Caco-2 (cell line): ENCODE measurements around the gene SPRY1. TPM values are rescaled to one million over a fixed set of nuclear protein-coding genes. Genes with fewer than 3 reads are reported as not detected.

Experiments
- BruUV-seq: library from RNA; stranded (reverse); fragments of 400-500 nt; replicated peaks from 2 replicates; lab custom pipeline; 2021; lab: Mats Ljungman, UMichigan
- CTCF ChIA-PET: fragments of 300-600 bp; sonication (Branson Sonifier 250); formaldehyde crosslinking; loops from one replicate; lab custom pipeline; 2022; ENCODE audit warnings: antibody characterized with exemption; lab: Charles Lee
- POLR2A ChIA-PET: fragments of 300-600 bp; sonication (Branson Sonifier 250); formaldehyde crosslinking; loops from one replicate; lab custom pipeline; 2022; ENCODE audit warnings: antibody characterized with exemption; lab: Charles Lee
- DNase-seq, 2 experiments: peaks; one replicate each; pipeline versions ENCODE4 v3.0.0 to v3.0.0-alpha.2; 2020 to 2022
- H3K27me3 ChIP-seq: replicated peaks from 2 replicates; pipeline ENCODE4 v1.6.0; 2011; ENCODE audit warnings: low read length; ENCODE audit not compliant: control insufficient read depth, insufficient read depth
- H3K36me3 ChIP-seq: 2 replicates; pipeline ENCODE4 v1.5.1; 2011; ENCODE audit warnings: low read length; ENCODE audit not compliant: control insufficient read depth, insufficient read depth
- H3K4me1 ChIP-seq: fragments of 250-450 bp; sonication (Bioruptor Pico); 2 replicates; pipeline ENCODE4 v1.5.1; 2020; ENCODE audit warnings: mild to moderate bottlenecking
- H3K4me3 ChIP-seq: 2 replicates; pipeline ENCODE4 v1.5.1; 2011; ENCODE audit warnings: low read depth, mild to moderate bottlenecking, control low read depth, low read length
- H3K9me3 ChIP-seq: fragments of 250-450 bp; sonication (Bioruptor Pico); 2 replicates; pipeline ENCODE4 v1.5.1; 2020; ENCODE audit warnings: mild to moderate bottlenecking, moderate library complexity
- H3K27ac Mint-ChIP-seq: one replicate; pipeline ENCODE4 v1.8.0; 2022; ENCODE audit warnings: mixed read lengths; ENCODE audit not compliant: unreplicated experiment
- H3K27me3 Mint-ChIP-seq: one replicate; pipeline ENCODE4 v1.8.0; 2022; ENCODE audit warnings: mixed read lengths; ENCODE audit not compliant: insufficient read depth, unreplicated experiment
- H3K36me3 Mint-ChIP-seq: one replicate; pipeline ENCODE4 v1.8.0; 2022; ENCODE audit warnings: mild to moderate bottlenecking, mixed read lengths; ENCODE audit not compliant: insufficient read depth, unreplicated experiment
- H3K4me1 Mint-ChIP-seq: one replicate; pipeline ENCODE4 v1.8.0; 2022; ENCODE audit warnings: low read depth, mixed read lengths; ENCODE audit not compliant: unreplicated experiment
- H3K4me3 Mint-ChIP-seq: one replicate; pipeline ENCODE4 v1.8.0; 2022; ENCODE audit warnings: mild to moderate bottlenecking, moderate library complexity, mixed read lengths; ENCODE audit not compliant: unreplicated experiment
- H3K9me3 Mint-ChIP-seq: one replicate; pipeline ENCODE4 v1.8.0; 2022; ENCODE audit warnings: mixed read lengths; ENCODE audit not compliant: unreplicated experiment
- CTCF ChIP-seq, 2 experiments: fragments of 200-600 bp in 1 of 2; IDR thresholded peaks; 1 replicate in 1 of 2; 2 replicates in 1 of 2; pipeline versions ENCODE4 v1.5.1 to v1.8.0; 2011 to 2022; ENCODE audit warnings: antibody characterized with exemption in 1 of 2, control low read depth in 1 of 2, inconsistent platforms in 1 of 2, low read depth in 1 of 2, low read length in 1 of 2, mild to moderate bottlenecking in 1 of 2, moderate library complexity in 1 of 2; ENCODE audit not compliant: insufficient read depth in 1 of 2, severe bottlenecking in 1 of 2, unreplicated experiment in 1 of 2
- intact Hi-C: fragments of 100-400 bp; cut with micrococcal nuclease; formaldehyde crosslinking; loops from one replicate; pipeline ENCODE4 v1.10.0; 2022; ENCODE audit not compliant: unreplicated experiment
- total RNA-seq: library from RNA; stranded (reverse); gene quantifications from 2 replicates; pipeline ENCODE4 v1.2.3, GENCODE V29; 2022

Gene SPRY1
- total RNA-seq, 1 experiment from 2014 or later, result 23.2 TPM

- ChIA-PET CTCF (no interaction called here), POLR2A (no interaction called here)
- Mint-ChIP-seq H3K9me3 (no peaks in the 10 kb centered on the region), H3K4me1 (peaks cover 7% of the 10 kb centered on the region), H3K36me3 (no peaks in the 10 kb centered on the region), H3K27me3 (no peaks in the 10 kb centered on the region), H3K27ac (no peak overlapping the region), H3K4me3 (no peak overlapping the region)
- no peak for TF ChIP-seq CTCF (IDR thresholded peaks at IDR 0.05; ENCODE audit: insufficient read depth in 1 of 2, low read depth in 1 of 2, low read length in 1 of 2, severe bottlenecking in 1 of 2, unreplicated experiment in 1 of 2)
- no peak for DNase-seq
- no peak overlapping the region for H3K4me3 ChIP-seq
- no peaks in the 10 kb centered on the region for H3K36me3 ChIP-seq
- intact Hi-C loops, result no loop called here
- H3K27me3 ChIP-seq, result no peaks in the 10 kb centered on the region
- no peaks in the 10 kb centered on the region for H3K9me3 ChIP-seq
- H3K4me1 ChIP-seq, result no peaks in the 10 kb centered on the region
- BruUV-seq, result no TSS peak
Measured at GRCh38 chr4:123379392-123379791, 17.2 kb upstream of the SPRY1 start.

DNA sequence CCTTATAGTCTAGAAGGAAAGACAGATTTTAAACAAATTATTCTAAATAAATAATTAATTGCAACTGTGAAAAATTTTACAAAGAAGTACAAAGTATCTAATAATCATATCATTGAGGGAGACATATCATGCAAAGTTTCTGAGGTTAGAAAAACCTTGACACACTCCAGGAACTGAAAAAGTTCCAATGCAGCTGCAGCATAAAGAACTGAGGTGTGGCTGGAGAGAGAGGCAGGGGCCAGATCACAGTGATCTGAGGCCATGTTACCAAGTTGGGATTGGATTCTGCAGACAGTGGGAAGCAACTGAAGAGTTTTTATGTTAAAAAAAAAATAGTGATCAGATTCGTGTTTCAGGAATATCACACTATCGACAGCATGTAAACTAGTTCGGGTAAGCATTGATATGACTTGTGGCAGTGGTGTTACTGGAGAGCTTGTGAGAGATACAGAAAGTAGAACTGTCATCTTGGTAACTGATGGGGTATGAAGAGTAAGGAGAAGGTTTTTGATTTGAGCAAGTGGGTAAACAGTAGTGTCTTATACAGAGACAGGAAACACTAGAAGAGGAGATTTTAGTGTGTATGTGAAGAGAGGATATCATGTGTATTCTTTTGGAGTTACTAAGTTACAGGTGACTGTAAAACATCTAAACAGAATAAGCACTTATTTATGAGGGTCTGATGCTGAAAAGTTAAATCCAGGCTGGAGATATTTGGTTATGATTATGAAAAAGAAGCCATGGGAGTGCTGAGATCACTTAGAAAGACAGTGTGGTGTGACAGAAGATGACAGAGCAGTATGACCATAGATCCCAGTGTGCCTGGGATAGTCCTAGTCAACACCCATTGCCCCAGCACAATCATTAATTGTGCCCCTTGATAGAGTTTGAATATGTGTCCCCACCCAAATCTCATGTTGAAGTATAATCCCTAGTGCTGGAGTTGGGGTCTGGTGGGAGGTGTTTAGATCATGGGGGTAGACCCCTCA lies 15.6 kb upstream of the SPRY1 start:
- Mint-ChIP-seq H3K4me3 (no peak overlapping the region), H3K36me3 (no peaks in the 10 kb centered on the region), H3K27me3 (no peaks in the 10 kb centered on the region), H3K9me3 (no peaks in the 10 kb centered on the region), H3K4me1 (peaks cover 9% of the 10 kb centered on the region), H3K27ac (peak overlapping the region; percentile 34)
- ChIA-PET POLR2A (no interaction called here), CTCF (no interaction called here)
- Histone ChIP-seq H3K27me3 (no peaks in the 10 kb centered on the region), H3K9me3 (no peaks in the 10 kb centered on the region), H3K36me3 (no peaks in the 10 kb centered on the region), H3K4me1 (peaks cover 2% of the 10 kb centered on the region; the same call in 1 of the 2 replicates), H3K4me3 (no peak overlapping the region)
- intact Hi-C loops, result no loop called here
- DNase-seq, result no peak
- TF ChIP-seq CTCF (IDR thresholded peaks at IDR 0.05; ENCODE audit: insufficient read depth in 1 of 2, low read depth in 1 of 2, low read length in 1 of 2, severe bottlenecking in 1 of 2, unreplicated experiment in 1 of 2), result no peak
- no TSS peak for BruUV-seq

DNA sequence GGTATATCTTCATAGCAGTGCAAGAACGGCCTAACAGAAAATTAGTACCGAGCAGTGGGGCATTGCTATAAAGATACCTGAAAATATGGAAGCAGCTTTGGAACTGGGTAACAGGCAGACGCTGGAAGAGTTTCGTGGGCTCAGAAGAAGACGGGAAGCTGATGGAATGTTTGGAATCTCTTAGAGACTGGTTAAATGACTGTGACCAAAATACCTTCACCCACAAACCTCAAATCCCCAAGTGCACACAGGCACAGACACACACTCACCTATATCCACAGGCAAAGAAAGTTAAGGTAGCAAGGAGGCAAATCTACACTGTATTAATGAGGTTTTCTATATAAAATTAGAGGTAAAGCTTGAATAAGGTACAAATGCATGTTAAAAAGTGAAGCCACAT lies 14.6 kb upstream of the SPRY1 start:
- Mint-ChIP-seq H3K4me3 (no peak overlapping the region), H3K9me3 (no peaks in the 10 kb centered on the region), H3K4me1 (peaks cover 15% of the 10 kb centered on the region), H3K36me3 (no peaks in the 10 kb centered on the region), H3K27ac (peak overlapping the region; percentile 34), H3K27me3 (no peaks in the 10 kb centered on the region)
- DNase-seq, result no peak
- no peak for TF ChIP-seq CTCF (IDR thresholded peaks at IDR 0.05; ENCODE audit: insufficient read depth in 1 of 2, low read depth in 1 of 2, low read length in 1 of 2, severe bottlenecking in 1 of 2, unreplicated experiment in 1 of 2)
- intact Hi-C loops, result no loop called here
- ChIA-PET CTCF (no interaction called here), POLR2A (no interaction called here)
- Histone ChIP-seq H3K27me3 (no peaks in the 10 kb centered on the region), H3K4me1 (peaks cover 7% of the 10 kb centered on the region; the same call in 1 of the 2 replicates), H3K4me3 (no peak overlapping the region), H3K9me3 (no peaks in the 10 kb centered on the region), H3K36me3 (no peaks in the 10 kb centered on the region)
- no TSS peak for BruUV-seq
